ENCODE data around the gene BAZ2B. TPM values are rescaled to one million over a fixed set of nuclear protein-coding genes. Genes with fewer than 3 reads are reported as not detected.

Gene BAZ2B
- total and polyA plus RNA-seq, 9 of the 15 experiments (the other 6 are each of a cell fraction or from before 2014, with no cell fraction given): 7.5 to 38.6 (median 19.8) TPM

DNA sequence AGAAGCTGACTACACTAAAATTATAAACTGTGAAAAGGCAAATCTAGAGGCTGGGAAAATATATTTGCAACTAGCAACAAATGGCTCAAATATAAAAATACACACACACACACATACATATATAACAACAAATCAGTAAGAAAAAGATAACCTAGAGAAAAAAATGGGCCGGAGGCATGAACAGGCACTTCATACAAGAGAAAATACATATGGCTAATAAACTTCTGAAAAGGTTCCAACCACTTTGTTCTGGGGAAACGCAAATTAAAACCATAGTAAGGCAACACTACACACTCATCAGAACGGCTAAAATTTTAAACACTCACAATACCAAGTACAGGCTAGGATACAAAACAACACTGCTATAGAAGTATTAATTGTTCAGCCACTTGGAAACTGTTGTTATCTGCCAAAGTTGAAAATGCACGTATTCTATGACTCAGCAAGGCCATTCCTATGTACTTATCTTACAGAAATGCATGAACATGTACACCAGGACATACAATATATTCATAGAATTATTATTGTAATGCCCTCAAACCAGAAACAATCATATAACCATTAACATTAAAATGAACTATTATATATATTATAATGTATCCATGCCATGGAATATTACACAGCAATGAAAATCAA, 345.5 kb downstream of the BAZ2B start (continued):
- TF ChIP-seq CREB1 (IDR thresholded peaks at IDR 0.05) (no peak), CREB1 (CRISPR knock-in tag; IDR thresholded peaks at IDR 0.05) (no peak), MAZ (CRISPR knock-in tag; conservative IDR thresholded peaks at IDR 0.05 in 1 of 2, IDR thresholded peaks at IDR 0.05 in 1 of 2) (no peak), RBM14 (IDR thresholded peaks at IDR 0.05; ENCODE audit: borderline replicate concordance, insufficient read depth, low read depth, low read length) (no peak), ARID2 (IDR thresholded peaks at IDR 0.05) (no peak), SMARCA5 (IDR thresholded peaks at IDR 0.05) (no peak), ADNP (tag; IDR thresholded peaks at IDR 0.05) (no peak), HDAC8 (tag; IDR thresholded peaks at IDR 0.05) (no peak), CAMTA2 (CRISPR knock-in tag; conservative IDR thresholded peaks at IDR 0.05) (no peak), IFI16 (CRISPR knock-in tag; IDR thresholded peaks at IDR 0.05) (no peak), TEAD2 (tag; IDR thresholded peaks at IDR 0.05) (no peak), SP1 (CRISPR knock-in tag; IDR thresholded peaks at IDR 0.05) (no peak), SAFB2 (IDR thresholded peaks at IDR 0.05; ENCODE audit: borderline replicate concordance, low read depth, low read length, severe bottlenecking) (no peak), ZNF778 (CRISPR knock-in tag; IDR thresholded peaks at IDR 0.05) (no peak), PHF21A (IDR thresholded peaks at IDR 0.05; ENCODE audit: borderline replicate concordance, low read depth) (no peak), CXXC5 (CRISPR knock-in tag; IDR thresholded peaks at IDR 0.05) (no peak), DNMT1 (IDR thresholded peaks at IDR 0.05) (no peak), RCOR1 (IDR thresholded peaks at IDR 0.05; ENCODE audit: borderline replicate concordance in 1 of 2, low read depth in 2 of 2, low read length in 2 of 2) (no peak), CBFA2T2 (conservative IDR thresholded peaks at IDR 0.05) (no peak), ZNF586 (CRISPR knock-in tag; conservative IDR thresholded peaks at IDR 0.05) (no peak)
- TF ChIP-seq, protein P1, sequence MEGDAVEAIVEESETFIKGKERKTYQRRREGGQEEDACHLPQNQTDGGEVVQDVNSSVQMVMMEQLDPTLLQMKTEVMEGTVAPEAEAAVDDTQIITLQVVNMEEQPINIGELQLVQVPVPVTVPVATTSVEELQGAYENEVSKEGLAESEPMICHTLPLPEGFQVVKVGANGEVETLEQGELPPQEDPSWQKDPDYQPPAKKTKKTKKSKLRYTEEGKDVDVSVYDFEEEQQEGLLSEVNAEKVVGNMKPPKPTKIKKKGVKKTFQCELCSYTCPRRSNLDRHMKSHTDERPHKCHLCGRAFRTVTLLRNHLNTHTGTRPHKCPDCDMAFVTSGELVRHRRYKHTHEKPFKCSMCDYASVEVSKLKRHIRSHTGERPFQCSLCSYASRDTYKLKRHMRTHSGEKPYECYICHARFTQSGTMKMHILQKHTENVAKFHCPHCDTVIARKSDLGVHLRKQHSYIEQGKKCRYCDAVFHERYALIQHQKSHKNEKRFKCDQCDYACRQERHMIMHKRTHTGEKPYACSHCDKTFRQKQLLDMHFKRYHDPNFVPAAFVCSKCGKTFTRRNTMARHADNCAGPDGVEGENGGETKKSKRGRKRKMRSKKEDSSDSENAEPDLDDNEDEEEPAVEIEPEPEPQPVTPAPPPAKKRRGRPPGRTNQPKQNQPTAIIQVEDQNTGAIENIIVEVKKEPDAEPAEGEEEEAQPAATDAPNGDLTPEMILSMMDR (IDR thresholded peaks at IDR 0.05 in 2 of 3, conservative IDR thresholded peaks at IDR 0.05 in 1 of 3; ENCODE audit: insufficient read depth in 2 of 3, low read depth in 1 of 3, low read length in 3 of 3): no peak
- TF ChIP-seq, protein P2, sequence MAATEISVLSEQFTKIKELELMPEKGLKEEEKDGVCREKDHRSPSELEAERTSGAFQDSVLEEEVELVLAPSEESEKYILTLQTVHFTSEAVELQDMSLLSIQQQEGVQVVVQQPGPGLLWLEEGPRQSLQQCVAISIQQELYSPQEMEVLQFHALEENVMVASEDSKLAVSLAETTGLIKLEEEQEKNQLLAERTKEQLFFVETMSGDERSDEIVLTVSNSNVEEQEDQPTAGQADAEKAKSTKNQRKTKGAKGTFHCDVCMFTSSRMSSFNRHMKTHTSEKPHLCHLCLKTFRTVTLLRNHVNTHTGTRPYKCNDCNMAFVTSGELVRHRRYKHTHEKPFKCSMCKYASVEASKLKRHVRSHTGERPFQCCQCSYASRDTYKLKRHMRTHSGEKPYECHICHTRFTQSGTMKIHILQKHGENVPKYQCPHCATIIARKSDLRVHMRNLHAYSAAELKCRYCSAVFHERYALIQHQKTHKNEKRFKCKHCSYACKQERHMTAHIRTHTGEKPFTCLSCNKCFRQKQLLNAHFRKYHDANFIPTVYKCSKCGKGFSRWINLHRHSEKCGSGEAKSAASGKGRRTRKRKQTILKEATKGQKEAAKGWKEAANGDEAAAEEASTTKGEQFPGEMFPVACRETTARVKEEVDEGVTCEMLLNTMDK (IDR thresholded peaks at IDR 0.05; ENCODE audit: borderline replicate concordance, insufficient read depth, low read depth, low read length, poor library complexity, severe bottlenecking): no peak
- TF ChIP-seq, protein P3, sequence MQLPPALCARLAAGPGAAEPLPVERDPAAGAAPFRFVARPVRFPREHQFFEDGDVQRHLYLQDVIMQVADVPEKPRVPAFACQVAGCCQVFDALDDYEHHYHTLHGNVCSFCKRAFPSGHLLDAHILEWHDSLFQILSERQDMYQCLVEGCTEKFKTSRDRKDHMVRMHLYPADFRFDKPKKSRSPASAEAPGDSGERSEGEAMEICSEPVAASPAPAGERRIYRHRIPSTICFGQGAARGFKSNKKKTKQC (CRISPR knock-in tag; IDR thresholded peaks at IDR 0.05): no peak
- TF ChIP-seq, protein P4, sequence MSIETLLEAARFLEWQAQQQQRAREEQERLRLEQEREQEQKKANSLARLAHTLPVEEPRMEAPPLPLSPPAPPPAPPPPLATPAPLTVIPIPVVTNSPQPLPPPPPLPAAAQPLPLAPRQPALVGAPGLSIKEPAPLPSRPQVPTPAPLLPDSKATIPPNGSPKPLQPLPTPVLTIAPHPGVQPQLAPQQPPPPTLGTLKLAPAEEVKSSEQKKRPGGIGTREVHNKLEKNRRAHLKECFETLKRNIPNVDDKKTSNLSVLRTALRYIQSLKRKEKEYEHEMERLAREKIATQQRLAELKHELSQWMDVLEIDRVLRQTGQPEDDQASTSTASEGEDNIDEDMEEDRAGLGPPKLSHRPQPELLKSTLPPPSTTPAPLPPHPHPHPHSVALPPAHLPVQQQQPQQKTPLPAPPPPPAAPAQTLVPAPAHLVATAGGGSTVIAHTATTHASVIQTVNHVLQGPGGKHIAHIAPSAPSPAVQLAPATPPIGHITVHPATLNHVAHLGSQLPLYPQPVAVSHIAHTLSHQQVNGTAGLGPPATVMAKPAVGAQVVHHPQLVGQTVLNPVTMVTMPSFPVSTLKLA (conservative IDR thresholded peaks at IDR 0.05): no peak

All from K562 (cell line).